PC-3 (cell line): ENCODE data around the gene DNAH9.

Source experiments
- EZH2 ChIP-seq: fragments of 300-600 bp; sonication (generic); IDR thresholded peaks from one replicate; pipeline ENCODE4 v1.6.1; 2017; ENCODE audit warnings: antibody characterized with exemption, mild to moderate bottlenecking, low read length; ENCODE audit not compliant: unreplicated experiment
- EZH2phosphoT487 ChIP-seq: fragments of 300-600 bp; sonication (generic); IDR thresholded peaks from 2 replicates; pipeline ENCODE4 v1.6.1; 2018; ENCODE audit warnings: mild to moderate bottlenecking, antibody characterized with exemption, low read length, borderline replicate concordance
- TF ChIP-seq, protein P1 (sequence below): fragments of 300-600 bp; sonication (generic); conservative IDR thresholded peaks from 2 replicates; pipeline ENCODE4 v1.5.1; 2017; ENCODE audit warnings: antibody characterized with exemption, low read depth, mild to moderate bottlenecking, low read length

DNA sequence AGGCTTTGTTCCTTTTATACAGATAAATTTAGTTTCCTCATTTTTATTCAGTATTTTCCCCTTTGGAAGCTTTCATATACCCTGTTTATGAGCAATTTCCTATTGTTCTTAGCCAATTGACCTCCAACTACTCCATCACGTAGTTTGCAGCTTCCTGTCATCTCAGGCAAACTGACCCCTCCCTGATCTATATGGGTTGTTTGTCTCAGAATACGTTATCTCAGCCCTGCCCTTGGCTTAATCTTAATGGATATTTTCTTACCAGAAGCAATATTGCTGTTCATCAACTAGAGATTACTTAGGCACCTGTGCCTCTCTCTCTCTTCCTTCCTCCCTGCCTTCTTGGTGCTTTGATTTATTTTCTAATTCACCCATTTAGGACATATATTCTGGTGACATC is 317.8 kb downstream of the DNAH9 start:
- TF ChIP-seq, protein P1, sequence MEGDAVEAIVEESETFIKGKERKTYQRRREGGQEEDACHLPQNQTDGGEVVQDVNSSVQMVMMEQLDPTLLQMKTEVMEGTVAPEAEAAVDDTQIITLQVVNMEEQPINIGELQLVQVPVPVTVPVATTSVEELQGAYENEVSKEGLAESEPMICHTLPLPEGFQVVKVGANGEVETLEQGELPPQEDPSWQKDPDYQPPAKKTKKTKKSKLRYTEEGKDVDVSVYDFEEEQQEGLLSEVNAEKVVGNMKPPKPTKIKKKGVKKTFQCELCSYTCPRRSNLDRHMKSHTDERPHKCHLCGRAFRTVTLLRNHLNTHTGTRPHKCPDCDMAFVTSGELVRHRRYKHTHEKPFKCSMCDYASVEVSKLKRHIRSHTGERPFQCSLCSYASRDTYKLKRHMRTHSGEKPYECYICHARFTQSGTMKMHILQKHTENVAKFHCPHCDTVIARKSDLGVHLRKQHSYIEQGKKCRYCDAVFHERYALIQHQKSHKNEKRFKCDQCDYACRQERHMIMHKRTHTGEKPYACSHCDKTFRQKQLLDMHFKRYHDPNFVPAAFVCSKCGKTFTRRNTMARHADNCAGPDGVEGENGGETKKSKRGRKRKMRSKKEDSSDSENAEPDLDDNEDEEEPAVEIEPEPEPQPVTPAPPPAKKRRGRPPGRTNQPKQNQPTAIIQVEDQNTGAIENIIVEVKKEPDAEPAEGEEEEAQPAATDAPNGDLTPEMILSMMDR: no peak
- no peak for TF ChIP-seq EZH2phosphoT487
- no peak for TF ChIP-seq EZH2
